ENCODE measurements around the gene MIGA2. TPM values are rescaled to one million over a fixed set of nuclear protein-coding genes. Genes with fewer than 3 reads are reported as not detected.
A peak's percentile ranks its signal among the peaks of the same experiment; 100 is the strongest.

Gene MIGA2
- total RNA-seq, 2 experiments from 2014 or later: 38.3 to 45.6 TPM

GRCh38 chr9:129095908-129096307 lies 59.5 kb downstream of the MIGA2 start:
- no peaks in the 10 kb centered on the region for H3K4me1 Mint-ChIP-seq (ENCODE audit: low read depth)
- H3K36me3 Mint-ChIP-seq (ENCODE audit: low read depth): no peaks in the 10 kb centered on the region
- H3K4me3 Mint-ChIP-seq: no peak overlapping the region
- CTCF ChIA-PET: no interaction called here
- POLR2A ChIA-PET: no interaction called here
- DNase-seq (no peak), ATAC-seq (no peak)
- H3K27ac Mint-ChIP-seq: no peak overlapping the region
- no peaks in the 10 kb centered on the region for H3K27me3 Mint-ChIP-seq (ENCODE audit: low read depth)
- no peaks in the 10 kb centered on the region for H3K9me3 Mint-ChIP-seq (ENCODE audit: insufficient read depth)

GRCh38 chr9:129097671-129098306 lies 61.4 kb downstream of the MIGA2 start:
- Mint-ChIP-seq H3K27ac (no peak overlapping the region), H3K4me3 (no peak overlapping the region), H3K9me3 (ENCODE audit: insufficient read depth) (no peaks in the 10 kb centered on the region), H3K36me3 (ENCODE audit: low read depth) (no peaks in the 10 kb centered on the region), H3K27me3 (ENCODE audit: low read depth) (no peaks in the 10 kb centered on the region), H3K4me1 (ENCODE audit: low read depth) (no peaks in the 10 kb centered on the region)
- ATAC-seq (no peak), DNase-seq (no peak)
- CTCF ChIA-PET: interaction anchor here (1.5 kb wide), 1 partner anchor 34 kb away, joined by 3 read pairs; no protein-coding TSS in a partner anchor
- POLR2A ChIA-PET: no interaction called here

- Mint-ChIP-seq H3K9me3 (ENCODE audit: insufficient read depth) (no peaks in the 10 kb centered on the region), H3K27ac (no peak overlapping the region), H3K27me3 (ENCODE audit: low read depth) (no peaks in the 10 kb centered on the region), H3K4me1 (ENCODE audit: low read depth) (no peaks in the 10 kb centered on the region), H3K4me3 (no peak overlapping the region), H3K36me3 (ENCODE audit: low read depth) (no peaks in the 10 kb centered on the region)
- DNase-seq (no peak), ATAC-seq (no peak)
- CTCF ChIA-PET: interaction anchor here (1.5 kb wide), 1 partner anchor 33 kb away, joined by 3 read pairs; no protein-coding TSS in a partner anchor
- POLR2A ChIA-PET: no interaction called here
Observed at GRCh38 chr9:129098328-129098727, 61.9 kb downstream of the MIGA2 start.

GRCh38 chr9:129100383-129101169 lies 64.2 kb downstream of the MIGA2 start:
- H3K36me3 Mint-ChIP-seq (ENCODE audit: low read depth): no peaks in the 10 kb centered on the region
- no peak overlapping the region for H3K4me3 Mint-ChIP-seq
- no peaks in the 10 kb centered on the region for H3K9me3 Mint-ChIP-seq (ENCODE audit: insufficient read depth)
- ATAC-seq: no peak
- no peak overlapping the region for H3K27ac Mint-ChIP-seq
- POLR2A ChIA-PET: no interaction called here
- no peak for DNase-seq
- H3K27me3 Mint-ChIP-seq (ENCODE audit: low read depth): no peaks in the 10 kb centered on the region
- CTCF ChIA-PET: interaction anchor here (1.4 kb wide), 1 partner anchor 38 kb away, joined by 4 read pairs; no protein-coding TSS in a partner anchor
- H3K4me1 Mint-ChIP-seq (ENCODE audit: low read depth): no peaks in the 10 kb centered on the region

- DNase-seq (no peak), ATAC-seq (no peak)
- Mint-ChIP-seq H3K9me3 (ENCODE audit: insufficient read depth) (no peaks in the 10 kb centered on the region), H3K4me3 (no peak overlapping the region), H3K36me3 (ENCODE audit: low read depth) (no peaks in the 10 kb centered on the region), H3K27ac (no peak overlapping the region), H3K27me3 (ENCODE audit: low read depth) (no peaks in the 10 kb centered on the region), H3K4me1 (ENCODE audit: low read depth) (no peaks in the 10 kb centered on the region)
- POLR2A ChIA-PET: no interaction called here
- CTCF ChIA-PET: interaction anchor here (1.4 kb wide), 1 partner anchor 38 kb away, joined by 4 read pairs; no protein-coding TSS in a partner anchor
Observed at GRCh38 chr9:129101279-129101678, 64.9 kb downstream of the MIGA2 start.

GRCh38 chr9:129102095-129102525 lies 65.7 kb downstream of the MIGA2 start:
- H3K36me3 Mint-ChIP-seq (ENCODE audit: low read depth): no peaks in the 10 kb centered on the region
- ChIA-PET POLR2A (no interaction called here), CTCF (interaction anchor here (0.8 to 1.4 kb wide), 2 partner anchors 37 to 231 kb away, joined by 3 to 4 read pairs; no protein-coding TSS in a partner anchor)
- H3K27me3 Mint-ChIP-seq (ENCODE audit: low read depth): no peaks in the 10 kb centered on the region
- H3K9me3 Mint-ChIP-seq (ENCODE audit: insufficient read depth): no peaks in the 10 kb centered on the region
- no peak overlapping the region for H3K4me3 Mint-ChIP-seq
- no peaks in the 10 kb centered on the region for H3K4me1 Mint-ChIP-seq (ENCODE audit: low read depth)
- ATAC-seq (no peak), DNase-seq (no peak)
- H3K27ac Mint-ChIP-seq: no peak overlapping the region

- POLR2A ChIA-PET: interaction anchor here (0.6 kb wide), 1 partner anchor 10 kb away, joined by 3 read pairs; no protein-coding TSS in a partner anchor
Observed at GRCh38 chr9:129102791-129103594, 66.6 kb downstream of the MIGA2 start.

GRCh38 chr9:129103595-129103965 lies 67.2 kb downstream of the MIGA2 start:
- ChIA-PET CTCF (interaction anchor here (0.9 to 1.8 kb wide), 3 partner anchors 9 to 521 kb away, joined by 3 to 4 read pairs (median 4); no protein-coding TSS in a partner anchor), POLR2A (no interaction called here)
- Mint-ChIP-seq H3K4me3 (no peak overlapping the region), H3K36me3 (ENCODE audit: low read depth) (no peaks in the 10 kb centered on the region), H3K4me1 (ENCODE audit: low read depth) (peaks cover under 1% of the 10 kb centered on the region), H3K27me3 (ENCODE audit: low read depth) (no peaks in the 10 kb centered on the region), H3K9me3 (ENCODE audit: insufficient read depth) (no peaks in the 10 kb centered on the region), H3K27ac (no peak overlapping the region)
- DNase-seq (no peak), ATAC-seq (no peak)

More at GRCh38 chr9:129102791-129103594, 66.6 kb downstream of the MIGA2 start:
- CTCF ChIA-PET: interaction anchor here (0.7 to 1.8 kb wide), 6 partner anchors 8 to 521 kb away, joined by 3 to 4 read pairs (median 3); partner anchors contain the start of gene DOLPP1
- ATAC-seq (no peak), DNase-seq (peak; percentile 37)
- Mint-ChIP-seq H3K27ac (no peak overlapping the region), H3K36me3 (ENCODE audit: low read depth) (no peaks in the 10 kb centered on the region), H3K4me3 (no peak overlapping the region), H3K4me1 (ENCODE audit: low read depth) (no peaks in the 10 kb centered on the region), H3K27me3 (ENCODE audit: low read depth) (no peaks in the 10 kb centered on the region), H3K9me3 (ENCODE audit: insufficient read depth) (no peaks in the 10 kb centered on the region)

- no peak for ATAC-seq
- no peak overlapping the region for H3K4me3 Mint-ChIP-seq
- H3K4me1 Mint-ChIP-seq (ENCODE audit: low read depth): peaks cover 4% of the 10 kb centered on the region
Observed at GRCh38 chr9:129104051-129104450, 67.6 kb downstream of the MIGA2 start.

GRCh38 chr9:129105857-129106694 lies 69.7 kb downstream of the MIGA2 start:
- peaks cover 4% of the 10 kb centered on the region for H3K27me3 Mint-ChIP-seq (ENCODE audit: low read depth)
- POLR2A ChIA-PET: no interaction called here
- no peaks in the 10 kb centered on the region for H3K36me3 Mint-ChIP-seq (ENCODE audit: low read depth)
- no peaks in the 10 kb centered on the region for H3K9me3 Mint-ChIP-seq (ENCODE audit: insufficient read depth)
- no peak for DNase-seq
- H3K4me1 Mint-ChIP-seq (ENCODE audit: low read depth): peaks cover 11% of the 10 kb centered on the region
- ATAC-seq: no peak
- H3K27ac Mint-ChIP-seq: no peak overlapping the region
- CTCF ChIA-PET: no interaction called here
- H3K4me3 Mint-ChIP-seq: no peak overlapping the region

More at GRCh38 chr9:129104051-129104450, 67.6 kb downstream of the MIGA2 start:
- Mint-ChIP-seq H3K36me3 (ENCODE audit: low read depth) (no peaks in the 10 kb centered on the region), H3K27me3 (ENCODE audit: low read depth) (no peaks in the 10 kb centered on the region), H3K9me3 (ENCODE audit: insufficient read depth) (no peaks in the 10 kb centered on the region), H3K27ac (no peak overlapping the region)
- CTCF ChIA-PET: interaction anchor here (0.9 to 1.8 kb wide), 3 partner anchors 9 to 520 kb away, joined by 3 to 4 read pairs (median 4); no protein-coding TSS in a partner anchor
- no peak for DNase-seq
- POLR2A ChIA-PET: no interaction called here

GRCh38 chr9:129107651-129108050 lies 71.2 kb downstream of the MIGA2 start:
- Mint-ChIP-seq H3K36me3 (ENCODE audit: low read depth) (peaks cover 5% of the 10 kb centered on the region), H3K9me3 (ENCODE audit: insufficient read depth) (no peaks in the 10 kb centered on the region), H3K4me3 (no peak overlapping the region), H3K27me3 (ENCODE audit: low read depth) (peaks cover 4% of the 10 kb centered on the region), H3K4me1 (ENCODE audit: low read depth) (peaks cover 17% of the 10 kb centered on the region), H3K27ac (no peak overlapping the region)
- no peak for DNase-seq
- no peak for ATAC-seq
- ChIA-PET POLR2A (no interaction called here), CTCF (no interaction called here)

Data from activated CD8-positive, alpha-beta T cell treated with anti-CD3 and anti-CD28 coated beads, Interleukin-2, amount 10 ng/mL, durations not matched to agents 7 days and 5 days (primary cell).